GM21528 (cell line): ENCODE data around the gene SLC25A38.
"Not testable (repeated sequence)": the region's sequence is repeated elsewhere in the genome, so short reads cannot be mapped to it uniquely, and the experiment has no call there.

ENCODE experiments used
- ATAC-seq: cut with Tn5 transposase; IDR thresholded peaks from one replicate; pipeline ENCODE4 v1.9.1; 2021; ENCODE audit warnings: mild to moderate bottlenecking, moderate library complexity; ENCODE audit not compliant: unreplicated experiment, low FRiP score

Gene SLC25A38

GRCh38 chr3:39406368-39407258 lies 23.4 kb downstream of the SLC25A38 start, which contains the start of gene RPSA:
Gene RPSA (plus strand): TSS chr3:39406720. CDS start chr3:39407654, 934 bp downstream.
- peak; percentile 90 for ATAC-seq

GRCh38 chr3:39407259-39407629 lies 24.1 kb downstream of the SLC25A38 start:
- ATAC-seq: no peak

GRCh38 chr3:39407773-39408492 lies 24.8 kb downstream of the SLC25A38 start:
- no peak for ATAC-seq

GRCh38 chr3:39408493-39409372 lies 25.6 kb downstream of the SLC25A38 start:
- no peak for ATAC-seq

- ATAC-seq: no peak
These were observed 26.5 kb downstream of the SLC25A38 start for GRCh38 chr3:39409514-39410136.

GRCh38 chr3:39410893-39411292 lies 27.7 kb downstream of the SLC25A38 start:
- ATAC-seq: no peak

- ATAC-seq: no peak
These were observed 29.6 kb downstream of the SLC25A38 start for GRCh38 chr3:39412668-39413260.

- no peak for ATAC-seq
These were observed 30.7 kb downstream of the SLC25A38 start for GRCh38 chr3:39413691-39414420.

- no peak for ATAC-seq
These were observed 31.3 kb downstream of the SLC25A38 start for GRCh38 chr3:39414421-39414907.

GRCh38 chr3:39415302-39415701 lies 32.1 kb downstream of the SLC25A38 start:
- not testable (repeated sequence) for ATAC-seq

- no peak for ATAC-seq
These were observed 32.8 kb downstream of the SLC25A38 start for GRCh38 chr3:39415983-39416382.

- ATAC-seq: not testable (repeated sequence)
These were observed 33.8 kb downstream of the SLC25A38 start for GRCh38 chr3:39416998-39417397.

- ATAC-seq: not testable (repeated sequence)
These were observed 35.5 kb downstream of the SLC25A38 start for GRCh38 chr3:39418556-39419225.

GRCh38 chr3:39419742-39420315 lies 36.7 kb downstream of the SLC25A38 start:
- no peak for ATAC-seq

GRCh38 chr3:39420543-39420942 lies 37.4 kb downstream of the SLC25A38 start:
- no peak for ATAC-seq

GRCh38 chr3:39423436-39423970 lies 40.3 kb downstream of the SLC25A38 start:
- no peak for ATAC-seq

- no peak for ATAC-seq
These were observed 43.1 kb downstream of the SLC25A38 start for GRCh38 chr3:39426312-39426711.

GRCh38 chr3:39427506-39427905 lies 44.3 kb downstream of the SLC25A38 start:
- no peak for ATAC-seq
